HFF-Myc (cell line): ENCODE measurements around the gene FAT4.

Experiments used
- DNase-seq: peaks from one replicate; pipeline ENCODE4 v3.0.0-alpha.2; 2011; ENCODE audit warnings: low read depth; ENCODE audit errors: extremely low read depth
- H3K4me3 ChIP-seq: replicated peaks from 2 replicates; pipeline ENCODE4 v1.5.1; 2011; ENCODE audit warnings: low read depth, mild to moderate bottlenecking, control low read depth, low read length
- CTCF ChIP-seq: IDR thresholded peaks from 2 replicates; pipeline ENCODE4 v1.5.1; 2012; ENCODE audit warnings: mild to moderate bottlenecking, low read depth, low read length, control low read depth; ENCODE audit errors: missing control alignments

Gene FAT4

GRCh38 chr4:125323654-125324053 is 8.9 kb downstream of the FAT4 start:
- TF ChIP-seq CTCF, result no peak
- DNase-seq, result no peak
- H3K4me3 ChIP-seq, result no peak overlapping the region

- H3K4me3 ChIP-seq, result no peak overlapping the region
- TF ChIP-seq CTCF, result no peak
- no peak for DNase-seq
Observed at GRCh38 chr4:125325733-125326132, 11.0 kb downstream of the FAT4 start.

GRCh38 chr4:125331116-125331515 is 16.4 kb downstream of the FAT4 start:
- no peak for DNase-seq
- H3K4me3 ChIP-seq, result no peak overlapping the region
- TF ChIP-seq CTCF, result no peak

GRCh38 chr4:125334926-125335325 is 20.2 kb downstream of the FAT4 start:
- no peak for DNase-seq
- TF ChIP-seq CTCF, result no peak

GRCh38 chr4:125338814-125339213 is 24.1 kb downstream of the FAT4 start:
- no peak for TF ChIP-seq CTCF
- H3K4me3 ChIP-seq, result no peak overlapping the region
- no peak for DNase-seq

More at GRCh38 chr4:125334926-125335325, 20.2 kb downstream of the FAT4 start:
- H3K4me3 ChIP-seq, result no peak overlapping the region

- H3K4me3 ChIP-seq, result no peak overlapping the region
- no peak for DNase-seq
- TF ChIP-seq CTCF, result no peak
Observed at GRCh38 chr4:125344198-125344597, 29.4 kb downstream of the FAT4 start.

- no peak overlapping the region for H3K4me3 ChIP-seq
- no peak for DNase-seq
- TF ChIP-seq CTCF, result no peak
Observed at GRCh38 chr4:125346616-125347015, 31.9 kb downstream of the FAT4 start.
